Amniotic stem cell (primary cell): Measurements from ENCODE around the gene RNU1-1.
"Not testable (repeated sequence)": the region's sequence is repeated elsewhere in the genome, so short reads cannot be mapped to it uniquely, and the experiment has no call there.

ENCODE experiments used
- DNase-seq: peaks from one replicate; lab custom pipeline; 2025; lab: John Stamatoyannopoulos, UW

The RNU1-1 gene

GRCh38 chr1:16514107-16515055 is at the start of gene RNU1-1:
Gene RNU1-1, minus strand, starts transcription at chr1:16514285.
- not testable (repeated sequence) for DNase-seq

- DNase-seq: not testable (repeated sequence)
Observed at GRCh38 chr1:16561035-16561434, 47.0 kb upstream of the RNU1-1 start.

- not testable (repeated sequence) for DNase-seq
Observed at GRCh38 chr1:16560498-16560897, 46.4 kb upstream of the RNU1-1 start.

- not testable (repeated sequence) for DNase-seq
Observed at GRCh38 chr1:16559688-16560087, 45.6 kb upstream of the RNU1-1 start.

GRCh38 chr1:16557034-16557433 is 42.9 kb upstream of the RNU1-1 start:
- DNase-seq: not testable (repeated sequence)

GRCh38 chr1:16553244-16553643 is 39.2 kb upstream of the RNU1-1 start:
- DNase-seq: not testable (repeated sequence)

- DNase-seq: not testable (repeated sequence)
Observed at GRCh38 chr1:16550212-16550918, 36.3 kb upstream of the RNU1-1 start.

- DNase-seq: not testable (repeated sequence)
Observed at GRCh38 chr1:16549545-16549944, 35.5 kb upstream of the RNU1-1 start.

GRCh38 chr1:16547502-16548241 is 33.6 kb upstream of the RNU1-1 start:
- DNase-seq: not testable (repeated sequence)

GRCh38 chr1:16545682-16546095 is 31.6 kb upstream of the RNU1-1 start:
- DNase-seq: not testable (repeated sequence)

- DNase-seq: not testable (repeated sequence)
Observed at GRCh38 chr1:16540421-16540893, 26.4 kb upstream of the RNU1-1 start.

GRCh38 chr1:16537528-16537927 is 23.4 kb upstream of the RNU1-1 start:
- not testable (repeated sequence) for DNase-seq

GRCh38 chr1:16536796-16537195 is 22.7 kb upstream of the RNU1-1 start:
- not testable (repeated sequence) for DNase-seq

GRCh38 chr1:16535898-16536297 is 21.8 kb upstream of the RNU1-1 start:
- not testable (repeated sequence) for DNase-seq

- not testable (repeated sequence) for DNase-seq
Observed at GRCh38 chr1:16535487-16535886, 21.4 kb upstream of the RNU1-1 start.

GRCh38 chr1:16534829-16535456 is 20.9 kb upstream of the RNU1-1 start:
- DNase-seq: not testable (repeated sequence)

- not testable (repeated sequence) for DNase-seq
Observed at GRCh38 chr1:16534239-16534828, 20.2 kb upstream of the RNU1-1 start.

- DNase-seq: not testable (repeated sequence)
Observed at GRCh38 chr1:16532235-16532991, 18.3 kb upstream of the RNU1-1 start.

GRCh38 chr1:16528338-16528737 is 14.3 kb upstream of the RNU1-1 start:
- not testable (repeated sequence) for DNase-seq

GRCh38 chr1:16525769-16526168 is 11.7 kb upstream of the RNU1-1 start:
- DNase-seq: not testable (repeated sequence)
